Gastroesophageal sphincter (tissue), 3 donors: Measurements from ENCODE around the gene SUN5.

Source experiments
- POLR2A ChIP-seq, 2 donors: fragments of 450-650 bp; IDR thresholded peaks; one replicate each; pipeline ENCODE4 v1.6.1; 2017; ENCODE audit warnings: antibody characterized with exemption in 2 of 2, mild to moderate bottlenecking in 2 of 2, moderate library complexity in 1 of 2
- TF ChIP-seq, protein P1 (sequence below), 4 experiments: fragments of 200-600 bp in 2 of 4; fragments of 450-650 bp in 2 of 4; sonication (generic) in 1 of 4; IDR thresholded peaks; one replicate each; pipeline ENCODE4 v1.5.1; 2017 to 2019; ENCODE audit warnings: antibody characterized with exemption in 4 of 4, mild to moderate bottlenecking in 2 of 4, moderate library complexity in 2 of 4

DNA sequence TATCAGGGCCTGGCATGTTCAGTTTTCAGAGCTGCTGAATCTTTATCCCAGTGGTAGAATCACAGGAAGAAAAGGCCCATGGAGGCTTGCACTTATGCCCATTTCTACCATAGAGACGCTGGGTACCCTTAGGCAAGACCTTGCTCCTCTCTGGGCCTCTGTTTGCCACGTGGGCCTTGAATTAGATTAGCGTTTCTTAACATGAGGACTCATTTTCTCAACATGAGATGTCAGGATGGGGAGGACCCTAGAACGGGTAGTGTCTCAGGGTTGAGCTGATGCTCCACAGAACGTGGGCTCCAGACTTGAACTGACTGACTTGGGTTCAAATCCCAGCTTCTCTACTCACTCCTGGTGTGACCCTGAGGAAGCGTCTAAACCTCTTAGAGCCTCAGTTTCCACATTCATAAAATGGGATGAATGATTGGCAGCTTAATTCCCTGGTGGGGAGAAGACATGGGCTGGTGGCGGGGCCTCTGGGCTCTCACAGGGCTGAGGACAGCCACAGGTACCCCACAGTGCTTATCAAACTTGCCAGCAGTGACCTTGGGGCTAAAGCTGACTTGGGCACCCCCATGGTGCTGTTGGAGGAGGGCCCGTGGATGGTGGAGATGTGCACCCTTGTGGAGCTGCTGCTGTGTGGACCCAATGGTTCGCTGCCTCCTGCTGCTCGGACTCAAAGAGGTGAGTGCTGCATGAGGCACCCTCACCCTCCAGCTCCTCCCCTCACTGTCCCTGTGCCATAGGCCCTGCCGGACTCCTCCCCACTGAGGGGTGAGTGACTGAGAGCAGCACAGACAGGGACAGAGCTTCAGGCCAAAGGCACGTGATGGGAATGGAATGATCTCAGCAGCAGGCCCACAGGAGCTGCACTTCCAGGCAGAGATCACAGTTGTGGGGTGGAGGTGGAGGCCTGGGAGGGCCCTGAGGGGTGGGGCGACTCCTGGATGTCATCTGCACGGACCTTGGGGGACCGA, 28.2 kb downstream of the SUN5 start:
- TF ChIP-seq, protein P1, sequence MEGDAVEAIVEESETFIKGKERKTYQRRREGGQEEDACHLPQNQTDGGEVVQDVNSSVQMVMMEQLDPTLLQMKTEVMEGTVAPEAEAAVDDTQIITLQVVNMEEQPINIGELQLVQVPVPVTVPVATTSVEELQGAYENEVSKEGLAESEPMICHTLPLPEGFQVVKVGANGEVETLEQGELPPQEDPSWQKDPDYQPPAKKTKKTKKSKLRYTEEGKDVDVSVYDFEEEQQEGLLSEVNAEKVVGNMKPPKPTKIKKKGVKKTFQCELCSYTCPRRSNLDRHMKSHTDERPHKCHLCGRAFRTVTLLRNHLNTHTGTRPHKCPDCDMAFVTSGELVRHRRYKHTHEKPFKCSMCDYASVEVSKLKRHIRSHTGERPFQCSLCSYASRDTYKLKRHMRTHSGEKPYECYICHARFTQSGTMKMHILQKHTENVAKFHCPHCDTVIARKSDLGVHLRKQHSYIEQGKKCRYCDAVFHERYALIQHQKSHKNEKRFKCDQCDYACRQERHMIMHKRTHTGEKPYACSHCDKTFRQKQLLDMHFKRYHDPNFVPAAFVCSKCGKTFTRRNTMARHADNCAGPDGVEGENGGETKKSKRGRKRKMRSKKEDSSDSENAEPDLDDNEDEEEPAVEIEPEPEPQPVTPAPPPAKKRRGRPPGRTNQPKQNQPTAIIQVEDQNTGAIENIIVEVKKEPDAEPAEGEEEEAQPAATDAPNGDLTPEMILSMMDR (IDR thresholded peaks at IDR 0.05) = no peak
- no peak for TF ChIP-seq POLR2A (IDR thresholded peaks at IDR 0.05)
